GM19324 (cell line): ENCODE results near the gene ANKS1B.
"Not testable (repeated sequence)": the region's sequence is repeated elsewhere in the genome, so short reads cannot be mapped to it uniquely, and the experiment has no call there.

Experiments
- ATAC-seq: cut with Tn5 transposase; IDR thresholded peaks from one replicate; pipeline ENCODE4 v1.9.1; 2021; ENCODE audit warnings: mild to moderate bottlenecking, moderate library complexity; ENCODE audit not compliant: unreplicated experiment, low FRiP score

Gene ANKS1B

GRCh38 chr12:99984271-99985128 lies at the start of gene ANKS1B:
TSS of gene ANKS1B (minus strand) at chr12:99984936. CDS start at chr12:99984237, 699 bp downstream.
- peak; percentile 56 for ATAC-seq

GRCh38 chr12:100031836-100032235 lies 47.1 kb upstream of the ANKS1B start:
- ATAC-seq, result no peak

GRCh38 chr12:100027671-100028070 lies 42.9 kb upstream of the ANKS1B start:
- ATAC-seq, result no peak

- ATAC-seq, result no peak
Observed at GRCh38 chr12:100026241-100026640, 41.5 kb upstream of the ANKS1B start.

GRCh38 chr12:100024974-100025555 lies 40.3 kb upstream of the ANKS1B start:
- no peak for ATAC-seq

- ATAC-seq, result no peak
Observed at GRCh38 chr12:100020370-100020769, 35.6 kb upstream of the ANKS1B start.

GRCh38 chr12:100017056-100017455 lies 32.3 kb upstream of the ANKS1B start:
- no peak for ATAC-seq

- not testable (repeated sequence) for ATAC-seq
Observed at GRCh38 chr12:100016304-100016703, 31.6 kb upstream of the ANKS1B start.

- ATAC-seq, result not testable (repeated sequence)
Observed at GRCh38 chr12:100005846-100006245, 21.1 kb upstream of the ANKS1B start.

- no peak for ATAC-seq
Observed at GRCh38 chr12:99997806-99998205, 13.1 kb upstream of the ANKS1B start.

- ATAC-seq, result no peak
Observed at GRCh38 chr12:99996095-99996494, 11.4 kb upstream of the ANKS1B start.

GRCh38 chr12:99985631-99986030 lies 895 bp upstream of the ANKS1B start:
- ATAC-seq, result no peak

GRCh38 chr12:99985129-99985570 lies 414 bp upstream of the ANKS1B start:
- ATAC-seq, result peak; percentile 29

GRCh38 chr12:99983456-99984258 lies 1.1 kb downstream of the ANKS1B start:
- ATAC-seq, result no peak

- no peak for ATAC-seq
Observed at GRCh38 chr12:99981639-99982190, 3.0 kb downstream of the ANKS1B start.

GRCh38 chr12:99979471-99979870 lies 5.3 kb downstream of the ANKS1B start:
- ATAC-seq, result no peak

- ATAC-seq, result no peak
Observed at GRCh38 chr12:99978152-99978551, 6.6 kb downstream of the ANKS1B start.

- no peak for ATAC-seq
Observed at GRCh38 chr12:99977550-99977949, 7.2 kb downstream of the ANKS1B start.

- no peak for ATAC-seq
Observed at GRCh38 chr12:99976762-99977161, 8.0 kb downstream of the ANKS1B start.

- ATAC-seq, result no peak
Observed at GRCh38 chr12:99975321-99975720, 9.4 kb downstream of the ANKS1B start.

- ATAC-seq, result no peak
Observed at GRCh38 chr12:99974146-99974545, 10.6 kb downstream of the ANKS1B start.
